ENCODE measurements around the gene CRYL1. TPM values are rescaled to one million over a fixed set of nuclear protein-coding genes. Genes with fewer than 3 reads are reported as not detected.
A peak's percentile ranks its signal among the peaks of the same experiment; 100 is the strongest.

The CRYL1 gene
- total RNA-seq, 1 donor from 2014 or later, result 29.4 TPM

- peaks cover 6% of the 10 kb centered on the region for H3K36me3 Mint-ChIP-seq
- TF ChIP-seq, protein P1, sequence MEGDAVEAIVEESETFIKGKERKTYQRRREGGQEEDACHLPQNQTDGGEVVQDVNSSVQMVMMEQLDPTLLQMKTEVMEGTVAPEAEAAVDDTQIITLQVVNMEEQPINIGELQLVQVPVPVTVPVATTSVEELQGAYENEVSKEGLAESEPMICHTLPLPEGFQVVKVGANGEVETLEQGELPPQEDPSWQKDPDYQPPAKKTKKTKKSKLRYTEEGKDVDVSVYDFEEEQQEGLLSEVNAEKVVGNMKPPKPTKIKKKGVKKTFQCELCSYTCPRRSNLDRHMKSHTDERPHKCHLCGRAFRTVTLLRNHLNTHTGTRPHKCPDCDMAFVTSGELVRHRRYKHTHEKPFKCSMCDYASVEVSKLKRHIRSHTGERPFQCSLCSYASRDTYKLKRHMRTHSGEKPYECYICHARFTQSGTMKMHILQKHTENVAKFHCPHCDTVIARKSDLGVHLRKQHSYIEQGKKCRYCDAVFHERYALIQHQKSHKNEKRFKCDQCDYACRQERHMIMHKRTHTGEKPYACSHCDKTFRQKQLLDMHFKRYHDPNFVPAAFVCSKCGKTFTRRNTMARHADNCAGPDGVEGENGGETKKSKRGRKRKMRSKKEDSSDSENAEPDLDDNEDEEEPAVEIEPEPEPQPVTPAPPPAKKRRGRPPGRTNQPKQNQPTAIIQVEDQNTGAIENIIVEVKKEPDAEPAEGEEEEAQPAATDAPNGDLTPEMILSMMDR (IDR thresholded peaks at IDR 0.05; ENCODE audit: unreplicated experiment), result no peak
- H3K27me3 Mint-ChIP-seq (ENCODE audit: low read depth), result no peaks in the 10 kb centered on the region
- no peak overlapping the region for H3K4me3 Mint-ChIP-seq
- DNase-seq (ENCODE audit: low spot score in 2 of 2, unreplicated experiment in 2 of 2), result no peak
- peaks cover 5% of the 10 kb centered on the region for H3K4me1 Mint-ChIP-seq
- H3K9me3 Mint-ChIP-seq, result no peaks in the 10 kb centered on the region
- H3K27ac Mint-ChIP-seq, result no peak overlapping the region
Observed at GRCh38 chr13:20472531-20472930, 53.1 kb downstream of the CRYL1 start.

DNA sequence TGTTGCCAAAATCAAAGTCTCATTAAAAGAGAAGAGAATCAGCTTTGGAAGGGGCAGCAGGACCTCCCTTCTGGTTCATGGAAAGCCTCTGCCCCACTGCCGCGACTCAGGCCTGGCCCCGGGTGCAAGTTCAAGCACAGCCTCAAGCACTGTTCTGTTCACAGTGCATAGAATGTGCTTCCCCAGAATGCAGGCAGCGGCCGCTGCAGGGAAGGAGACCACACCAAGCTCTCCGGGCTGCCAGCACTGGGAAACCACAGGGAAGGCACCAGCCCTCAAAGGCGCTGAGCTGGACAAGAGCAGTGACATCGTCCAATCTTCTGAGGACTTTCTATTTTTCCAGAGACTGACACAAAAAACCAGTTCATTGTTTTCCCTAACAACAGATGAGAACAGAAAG is 55.5 kb downstream of the CRYL1 start:
- TF ChIP-seq, protein P1 (IDR thresholded peaks at IDR 0.05; ENCODE audit: unreplicated experiment), result no peak

DNA sequence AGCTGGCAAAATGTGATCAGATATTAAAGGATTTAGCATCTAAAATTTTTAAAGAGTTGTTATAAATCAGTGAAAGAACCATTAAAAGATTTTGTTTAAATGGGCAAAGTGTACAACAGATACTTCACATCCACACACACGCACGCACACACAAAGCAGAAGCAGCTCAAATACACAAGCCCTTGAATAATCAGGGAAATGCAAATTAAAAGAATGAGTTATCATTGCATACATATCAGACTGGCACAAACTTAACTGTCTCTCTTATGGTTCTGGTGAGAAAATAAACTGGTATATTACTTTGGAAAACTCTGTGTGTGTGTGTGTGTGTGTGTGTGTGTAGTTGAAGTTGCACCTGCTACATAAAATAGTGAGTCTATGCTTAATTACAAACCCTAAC is 59.3 kb downstream of the CRYL1 start:
- Mint-ChIP-seq H3K4me1 (peaks cover 46% of the 10 kb centered on the region), H3K27ac (no peak overlapping the region), H3K9me3 (no peaks in the 10 kb centered on the region), H3K4me3 (no peak overlapping the region), H3K27me3 (ENCODE audit: low read depth) (no peaks in the 10 kb centered on the region), H3K36me3 (peaks cover 3% of the 10 kb centered on the region)
- TF ChIP-seq, protein P1 (IDR thresholded peaks at IDR 0.05; ENCODE audit: unreplicated experiment), result no peak
- no peak for DNase-seq (ENCODE audit: low spot score in 2 of 2, unreplicated experiment in 2 of 2)

More for the DNA sequence above, 55.5 kb downstream of the CRYL1 start:
- Mint-ChIP-seq H3K27ac (no peak overlapping the region), H3K27me3 (ENCODE audit: low read depth) (no peaks in the 10 kb centered on the region), H3K9me3 (no peaks in the 10 kb centered on the region), H3K36me3 (peaks cover 6% of the 10 kb centered on the region), H3K4me1 (peaks cover 18% of the 10 kb centered on the region), H3K4me3 (no peak overlapping the region)
- DNase-seq (ENCODE audit: low spot score in 2 of 2, unreplicated experiment in 2 of 2), result no peak

GRCh38 chr13:20465218-20465879 is 60.3 kb downstream of the CRYL1 start:
- peaks cover 50% of the 10 kb centered on the region for H3K4me1 Mint-ChIP-seq
- H3K4me3 Mint-ChIP-seq, result no peak overlapping the region
- no peak for DNase-seq (ENCODE audit: low spot score in 2 of 2, unreplicated experiment in 2 of 2)
- TF ChIP-seq, protein P1 (IDR thresholded peaks at IDR 0.05; ENCODE audit: unreplicated experiment), result no peak
- H3K27ac Mint-ChIP-seq, result peak overlapping the region; percentile 70
- peaks cover 3% of the 10 kb centered on the region for H3K36me3 Mint-ChIP-seq
- H3K27me3 Mint-ChIP-seq (ENCODE audit: low read depth), result no peaks in the 10 kb centered on the region
- H3K9me3 Mint-ChIP-seq, result peaks cover 3% of the 10 kb centered on the region

GRCh38 chr13:20462921-20463320 is 62.7 kb downstream of the CRYL1 start:
- no peak overlapping the region for H3K4me3 Mint-ChIP-seq
- peaks cover 3% of the 10 kb centered on the region for H3K9me3 Mint-ChIP-seq
- H3K36me3 Mint-ChIP-seq, result peaks cover 6% of the 10 kb centered on the region
- H3K4me1 Mint-ChIP-seq, result peaks cover 45% of the 10 kb centered on the region
- TF ChIP-seq, protein P1 (IDR thresholded peaks at IDR 0.05; ENCODE audit: unreplicated experiment), result no peak
- H3K27ac Mint-ChIP-seq, result peak overlapping the region; percentile 88
- H3K27me3 Mint-ChIP-seq (ENCODE audit: low read depth), result no peaks in the 10 kb centered on the region
- no peak for DNase-seq (ENCODE audit: low spot score in 2 of 2, unreplicated experiment in 2 of 2)

All from mesothelial cell of epicardium (in vitro differentiated cells).